SK-N-SH (cell line): ENCODE measurements around the gene MCM9. TPM values are rescaled to one million over a fixed set of nuclear protein-coding genes. Genes with fewer than 3 reads are reported as not detected.

ENCODE experiments used
- CTCF ChIA-PET: fragments of 300-600, 350-600 bp; formaldehyde crosslinking; extraction: SDS; loops from one replicate; lab custom pipeline; 2021; lab: Yijun Ruan, JAX
- POLR2A ChIA-PET: fragments of 350-600 bp; sonication (Branson Sonifier 250); formaldehyde crosslinking; extraction: SDS; loops from one replicate; lab custom pipeline; 2020; ENCODE audit warnings: antibody characterized with exemption, inconsistent platforms; lab: Yijun Ruan, JAX
- DNase-seq: peaks from one replicate; pipeline ENCODE4 v3.0.0; 2012
- H2AFZ ChIP-seq: fragments of 200-600 bp; sonication (generic); 2 replicates; pipeline ENCODE4 v1.8.1; 2016; ENCODE audit warnings: antibody characterized with exemption, mild to moderate bottlenecking, low read depth
- H3F3A ChIP-seq: fragments of 200-600 bp; sonication (generic); replicated peaks from 2 replicates; pipeline ENCODE3; 2016; ENCODE audit warnings: antibody characterized with exemption, mild to moderate bottlenecking; ENCODE audit not compliant: insufficient read depth
- H3K27ac ChIP-seq, 2 experiments: fragments of 200-500 bp in 1 of 2; fragments of 200-600 bp in 1 of 2; sonication (Bioruptor generic) in 1 of 2; sonication (generic), shearing (Covaris generic) in 1 of 2; 2 replicates each; pipeline versions ENCODE4 v1.5.1 to v1.6.1; 2014 to 2016; ENCODE audit warnings: low read depth in 2 of 2, inconsistent platforms in 1 of 2, low read length in 1 of 2, mild to moderate bottlenecking in 1 of 2, mixed read lengths in 1 of 2
- H3K27me3 ChIP-seq: fragments of 200-600 bp; sonication (generic), shearing (Covaris generic); 2 replicates; pipeline ENCODE4 v1.6.1; 2016; ENCODE audit warnings: mixed run types; ENCODE audit not compliant: insufficient read depth
- H3K36me3 ChIP-seq, 2 experiments: fragments of 200-500 bp in 1 of 2; fragments of 200-600 bp in 1 of 2; sonication (Bioruptor generic) in 1 of 2; sonication (generic) in 1 of 2; replicated peaks in 1 of 2; 2 replicates each; pipeline versions ENCODE3 to v1.5.1; 2014 to 2016; ENCODE audit warnings: low read length in 1 of 2, mild to moderate bottlenecking in 1 of 2; ENCODE audit not compliant: insufficient read depth in 2 of 2, control insufficient read depth in 1 of 2
- H3K4me1 ChIP-seq, 2 experiments: fragments of 200-500 bp in 1 of 2; fragments of 200-600 bp in 1 of 2; sonication (Bioruptor generic) in 1 of 2; sonication (generic), shearing (Covaris generic) in 1 of 2; 2 replicates each; pipeline versions ENCODE4 v1.5.1 to v1.6.1; 2014 to 2016; ENCODE audit warnings: low read depth in 1 of 2, low read length in 1 of 2, mixed run types in 1 of 2; ENCODE audit not compliant: insufficient read depth in 2 of 2, control insufficient read depth in 1 of 2
- H3K4me2 ChIP-seq: fragments of 200-600 bp; sonication (generic), shearing (Covaris generic); 2 replicates; pipeline ENCODE4 v1.6.1; 2017; ENCODE audit warnings: mixed run types
- H3K4me3 ChIP-seq, 2 experiments: fragments of 200-500 bp in 1 of 2; fragments of 200-600 bp in 1 of 2; sonication (Bioruptor generic) in 1 of 2; sonication (generic), shearing (Covaris generic) in 1 of 2; 2 replicates each; pipeline versions ENCODE4 v1.5.1 to v1.8.1; 2014 to 2016; ENCODE audit warnings: low read depth in 2 of 2, inconsistent platforms in 1 of 2, low read length in 1 of 2, mild to moderate bottlenecking in 1 of 2, mixed read lengths in 1 of 2, moderate library complexity in 1 of 2
- H3K79me2 ChIP-seq: fragments of 200-600 bp; sonication (generic); 2 replicates; pipeline ENCODE4 v1.8.1; 2017; ENCODE audit warnings: mild to moderate bottlenecking; ENCODE audit not compliant: insufficient read depth
- H3K9ac ChIP-seq: fragments of 200-600 bp; sonication (generic); 2 replicates; pipeline ENCODE4 v1.6.1; 2017; ENCODE audit warnings: mixed run types
- H3K9me2 ChIP-seq: fragments of 200-600 bp; sonication (generic); 2 replicates; pipeline ENCODE4 v1.6.1; 2017; ENCODE audit warnings: mixed run types
- H3K9me3 ChIP-seq: fragments of 200-600 bp; sonication (generic); 2 replicates; pipeline ENCODE4 v1.6.1; 2017; ENCODE audit warnings: mixed run types, mild to moderate bottlenecking, moderate library complexity
- H4K20me1 ChIP-seq: fragments of 200-600 bp; sonication (generic); 2 replicates; pipeline ENCODE4 v1.6.1; 2017; ENCODE audit warnings: mild to moderate bottlenecking, mixed run types; ENCODE audit not compliant: insufficient read depth
- EZH2phosphoT487 ChIP-seq: fragments of 200-600 bp; sonication (generic); IDR thresholded peaks from 2 replicates; pipeline ENCODE4 v1.6.1; 2017; ENCODE audit warnings: low read depth, mixed run types, mild to moderate bottlenecking, antibody characterized with exemption, moderate library complexity, borderline replicate concordance
- FOSL2 ChIP-seq: IDR thresholded peaks from 2 replicates; pipeline ENCODE4 v1.4.0; 2012; ENCODE audit warnings: low read depth, mild to moderate bottlenecking, moderate library complexity, borderline replicate concordance
- FOXM1 ChIP-seq: IDR thresholded peaks from 2 replicates; pipeline ENCODE4 v1.4.0; 2012; ENCODE audit warnings: low read depth, mild to moderate bottlenecking
- IRF3 ChIP-seq: fragments of 150-350 bp; IDR thresholded peaks from 2 replicates; pipeline ENCODE4 v1.6.1; 2016; ENCODE audit warnings: mild to moderate bottlenecking, low read depth, low read length
- MAX ChIP-seq: IDR thresholded peaks from 2 replicates; pipeline ENCODE4 v1.4.0; 2012; ENCODE audit warnings: low read depth
- MEF2A ChIP-seq: IDR thresholded peaks from 2 replicates; pipeline ENCODE4 v1.4.0; 2012; ENCODE audit warnings: low read depth, borderline replicate concordance
- NFIC ChIP-seq: IDR thresholded peaks from 2 replicates; pipeline ENCODE4 v1.4.0; 2012; ENCODE audit warnings: borderline replicate concordance
- NRF1 ChIP-seq: IDR thresholded peaks from 2 replicates; pipeline ENCODE4 v1.6.1; 2012; ENCODE audit warnings: low read depth, mild to moderate bottlenecking, low read length
- PBX3 ChIP-seq: IDR thresholded peaks from 2 replicates; pipeline ENCODE4; 2012
- SIN3A ChIP-seq: IDR thresholded peaks from 2 replicates; pipeline ENCODE4 v1.6.1; 2012; ENCODE audit warnings: low read depth, mild to moderate bottlenecking, low read length, moderate library complexity, borderline replicate concordance
- SMC3 ChIP-seq: IDR thresholded peaks from 2 replicates; pipeline ENCODE4 v1.6.1; 2012; ENCODE audit warnings: low read depth, low read length, improper control_type of control experiment
- TAF1 ChIP-seq: IDR thresholded peaks from 2 replicates; pipeline ENCODE4 v1.6.1; 2012; ENCODE audit warnings: low read depth, mild to moderate bottlenecking, low read length, moderate library complexity, borderline replicate concordance
- TEAD4 ChIP-seq: IDR thresholded peaks from 2 replicates; pipeline ENCODE4 v1.4.0; 2012; ENCODE audit warnings: mild to moderate bottlenecking, borderline replicate concordance; ENCODE audit not compliant: insufficient read depth
- WGBS: methylation state at CpG from one replicate; pipeline ENCODE4 v1.1.6; 2017; ENCODE audit warnings: low lambda C conversion rate; 5-methylcytosine and 5-hydroxymethylcytosine counted together
- polyA plus RNA-seq, 3 experiments: library from polyadenylated mRNA; depleted of rRNA; stranded (reverse); fragments of >200 nt; gene quantifications; 2 replicates each; pipeline ENCODE4 v1.2.3, GENCODE V29; 2012

The MCM9 gene
- polyA plus RNA-seq, 1 of the 3 experiments (the other 2 are of a cell fraction), result 1.7 TPM

- H3K27me3 ChIP-seq, result no peaks in the 10 kb centered on the region
- ChIA-PET POLR2A (no interaction called here), CTCF (interaction anchor here (1.4 kb wide), 1 partner anchor 198 kb away, joined by 3 read pairs; no protein-coding TSS in a partner anchor)
- no peaks in the 10 kb centered on the region for H3K9me3 ChIP-seq
- peaks cover 0 to 5% of the 10 kb centered on the region in 2 experiments; a peak in 1 of 4 replicates for H3K4me1 ChIP-seq
- no peaks in the 10 kb centered on the region for H4K20me1 ChIP-seq
- H3K4me3 ChIP-seq, result no peak overlapping the region
- no peak for DNase-seq
- H3K9me2 ChIP-seq, result no peaks in the 10 kb centered on the region
- no peak for TF ChIP-seq SMC3
- no peak for TF ChIP-seq EZH2phosphoT487
- no peak for TF ChIP-seq MEF2A
- no peak for TF ChIP-seq FOSL2
- TF ChIP-seq NFIC, result no peak
- H3K27ac ChIP-seq, result no peak overlapping the region
- H2AFZ ChIP-seq, result no peak overlapping the region
- no peaks in the 10 kb centered on the region for H3K79me2 ChIP-seq
- 90% methylated on average over 2 of the region's 2 CpGs for WGBS
- no peaks in the 10 kb centered on the region for H3F3A ChIP-seq
- H3K36me3 ChIP-seq, result peaks cover 65 to 68% of the 10 kb centered on the region in 2 experiments
- H3K4me2 ChIP-seq, result no peak overlapping the region
- no peak overlapping the region for H3K9ac ChIP-seq
Observed at GRCh38 chr6:118913161-118913560, 21.8 kb downstream of the MCM9 start.

- Histone ChIP-seq H3K27ac (no peak overlapping the region; a peak in 1 of 4 replicates), H4K20me1 (no peaks in the 10 kb centered on the region), H3K9me2 (no peaks in the 10 kb centered on the region), H3K4me1 (peaks cover 0 to 5% of the 10 kb centered on the region in 2 experiments; a peak in 1 of 4 replicates), H3F3A (no peaks in the 10 kb centered on the region), H3K9me3 (no peaks in the 10 kb centered on the region), H3K9ac (no peak overlapping the region), H3K4me2 (no peak overlapping the region), H3K27me3 (no peaks in the 10 kb centered on the region), H2AFZ (no peak overlapping the region), H3K36me3 (peaks cover 70 to 72% of the 10 kb centered on the region in 2 experiments), H3K79me2 (no peaks in the 10 kb centered on the region), H3K4me3 (no peak overlapping the region)
- WGBS, result 86% methylated on average over 5 of the region's 5 CpGs
- CTCF ChIA-PET, result interaction anchor here (1.4 kb wide), 1 partner anchor 198 kb away, joined by 3 read pairs; no protein-coding TSS in a partner anchor
- no peak for TF ChIP-seq TEAD4
- no peak for TF ChIP-seq SIN3A
- no peak for TF ChIP-seq NFIC
- TF ChIP-seq MAX, result no peak
- no peak for TF ChIP-seq IRF3
- TF ChIP-seq FOXM1, result no peak
- no peak for TF ChIP-seq NRF1
- no peak for TF ChIP-seq TAF1
- TF ChIP-seq PBX3, result no peak
- POLR2A ChIA-PET, result no interaction called here
- DNase-seq, result peak; percentile 27
Observed at GRCh38 chr6:118912646-118913045, 22.3 kb downstream of the MCM9 start.
